ENCODE results near the gene TMPRSS6. TPM values are rescaled to one million over a fixed set of nuclear protein-coding genes. Genes with fewer than 3 reads are reported as not detected.

Gene TMPRSS6
- total and polyA plus RNA-seq, 3 experiments from 2014 or later = 0.16 to 0.68 (median 0.42) TPM

DNA sequence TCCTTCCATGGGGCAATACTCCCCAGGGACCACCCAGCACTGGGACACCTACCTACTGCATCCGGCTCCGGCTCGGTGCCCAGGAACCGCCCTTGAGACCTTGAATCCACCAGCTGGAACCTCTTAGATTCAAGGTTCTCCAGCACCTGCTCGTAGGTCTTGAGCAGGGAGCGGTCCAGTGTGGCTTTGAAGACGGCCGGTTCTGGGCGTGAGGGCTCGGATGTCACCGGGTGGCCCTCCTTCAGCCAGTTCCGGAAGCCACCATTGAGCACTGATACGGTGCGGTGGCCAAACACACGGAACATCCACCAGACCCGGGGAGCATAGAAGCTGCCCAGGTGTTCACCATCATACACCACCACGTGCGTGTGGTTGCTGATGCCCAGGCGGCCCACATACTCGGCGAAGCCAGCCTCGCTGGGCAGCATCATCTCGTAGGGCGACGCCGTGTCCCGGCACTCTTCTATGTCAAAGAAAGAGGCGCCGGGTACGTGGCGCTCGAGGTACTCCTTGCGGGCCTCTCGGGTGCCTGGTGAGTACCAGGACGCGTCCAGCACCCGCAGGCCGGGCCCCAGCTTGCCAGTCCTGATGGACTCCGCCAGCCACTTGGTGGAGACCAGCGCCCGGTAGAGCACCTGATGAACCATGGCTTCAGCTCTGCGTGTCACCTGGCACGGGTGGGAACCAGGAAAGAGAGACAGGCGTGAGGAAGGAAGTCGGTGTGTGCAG, 91.3 kb downstream of the TMPRSS6 start:
- ChIA-PET CTCF (interaction anchor here (0.8 to 1.4 kb wide), 2 partner anchors 11 to 130 kb away, joined by 3 to 4 read pairs; no protein-coding TSS in a partner anchor), POLR2A (no interaction called here)
- H3K9me3 Mint-ChIP-seq = no peaks in the 10 kb centered on the region

DNA sequence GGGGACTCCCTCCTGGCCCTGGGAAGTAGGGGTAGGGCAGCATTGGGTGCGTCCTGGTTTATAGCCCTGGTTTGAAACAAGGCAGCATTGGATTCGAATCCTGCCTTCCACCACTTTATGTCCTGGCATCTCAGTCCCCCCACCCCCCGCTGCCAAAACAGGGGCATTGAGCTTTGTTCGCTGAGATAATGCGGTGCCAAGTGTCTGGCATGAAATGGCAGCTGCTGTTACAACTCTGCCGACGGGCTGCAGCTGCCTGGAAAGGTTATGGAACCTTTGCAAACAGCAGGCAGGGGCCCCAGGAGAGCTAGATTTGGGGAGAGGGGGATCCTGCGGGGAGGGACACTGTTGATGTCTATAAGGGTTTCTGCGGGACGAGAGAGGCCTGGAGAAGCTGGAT, 92.2 kb downstream of the TMPRSS6 start:
- Mint-ChIP-seq H3K4me1 (peaks cover 13 to 18% (median 14%) of the 10 kb centered on the region in 3 donors), H3K9me3 (no peaks in the 10 kb centered on the region), H3K36me3 (no peaks in the 10 kb centered on the region), H3K4me3 (peak overlapping the region in 4 of 7 donors; percentile 20 to 86 (median 68)), H3K27ac (peak overlapping the region in 1 of 8 donors; percentile 91), H3K27me3 (peaks cover 0 to 1% of the 10 kb centered on the region in 2 donors)
- no peak for DNase-seq
- ChIA-PET CTCF (interaction anchor here (1.4 to 1.5 kb wide), 2 partner anchors 12 to 26 kb away, joined by 3 to 4 read pairs; no protein-coding TSS in a partner anchor), POLR2A (interaction anchor here (0.6 kb wide), 1 partner anchor 103 kb away, joined by 4 read pairs; no protein-coding TSS in a partner anchor)
- Histone ChIP-seq H3K27me3 (ENCODE audit: insufficient read depth, low read length, poor library complexity, severe bottlenecking) (no peaks in the 10 kb centered on the region), H3K9me3 (ENCODE audit: low read length) (no peaks in the 10 kb centered on the region), H3K36me3 (ENCODE audit: insufficient read depth, low read length) (no peaks in the 10 kb centered on the region), H3K4me3 (ENCODE audit: low read length) (no peak overlapping the region), H3K4me1 (ENCODE audit: insufficient read depth, low read length) (peaks cover 6% of the 10 kb centered on the region), H3K27ac (ENCODE audit: low read depth, low read length) (no peak overlapping the region)

More for the DNA sequence above, 91.3 kb downstream of the TMPRSS6 start:
- DNase-seq = peak in 1 of 5 donors; percentile 30
- Mint-ChIP-seq H3K36me3 (no peaks in the 10 kb centered on the region), H3K27ac (peak overlapping the region in 2 of 8 donors; percentile 17 to 47), H3K4me1 (peaks cover 13 to 18% (median 14%) of the 10 kb centered on the region in 3 donors), H3K27me3 (peaks cover 0 to 1% of the 10 kb centered on the region in 2 donors), H3K4me3 (peak overlapping the region; percentile 55 to 86 (median 74))
- Histone ChIP-seq H3K36me3 (ENCODE audit: insufficient read depth, low read length) (no peaks in the 10 kb centered on the region), H3K9me3 (ENCODE audit: low read length) (no peaks in the 10 kb centered on the region), H3K4me1 (ENCODE audit: insufficient read depth, low read length) (peaks cover 6% of the 10 kb centered on the region), H3K27me3 (ENCODE audit: insufficient read depth, low read length, poor library complexity, severe bottlenecking) (no peaks in the 10 kb centered on the region), H3K27ac (ENCODE audit: low read depth, low read length) (peak overlapping the region; percentile 31), H3K4me3 (ENCODE audit: low read length) (no peak overlapping the region)

DNA sequence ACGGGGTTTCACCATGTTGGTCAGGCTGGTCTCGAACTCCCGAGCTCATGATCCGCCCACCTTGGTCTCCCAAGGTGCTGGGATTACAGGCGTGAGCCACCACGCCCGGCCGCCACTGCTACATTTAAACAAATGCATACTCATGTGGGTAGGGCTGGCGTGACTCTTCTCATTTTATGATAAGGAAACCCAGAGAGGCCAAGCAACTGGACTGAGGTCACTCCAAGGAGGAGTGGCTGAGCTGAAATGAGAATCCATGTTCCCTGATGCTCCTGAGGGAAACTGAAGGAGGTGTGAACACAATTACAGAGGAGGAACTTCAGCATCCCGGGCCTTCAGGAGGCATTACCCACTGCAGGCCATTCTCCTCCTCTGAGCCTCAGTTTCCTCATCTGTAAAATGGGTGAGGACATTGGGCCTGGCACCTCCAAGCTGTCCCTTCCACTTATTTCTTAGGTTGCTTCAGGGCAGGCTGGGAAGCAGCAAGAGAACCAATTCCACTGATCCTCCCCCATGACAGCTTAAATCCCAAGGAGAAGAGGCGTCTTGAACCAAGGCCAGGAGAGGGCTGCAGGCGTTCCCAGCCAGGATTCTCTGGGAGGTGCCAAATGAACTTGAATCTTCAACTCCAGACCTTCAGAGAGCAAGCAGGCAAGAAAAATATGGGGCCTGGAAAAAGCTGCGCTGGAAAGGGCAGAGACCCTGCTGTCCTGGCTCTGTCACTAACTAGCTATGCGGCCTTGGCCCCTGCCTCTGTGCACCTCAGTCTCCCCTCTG, 93.2 kb downstream of the TMPRSS6 start:
- peak in 1 of 5 donors; percentile 12 for DNase-seq
- POLR2A ChIA-PET = no interaction called here
- no peaks in the 10 kb centered on the region for H3K27me3 Mint-ChIP-seq

DNA sequence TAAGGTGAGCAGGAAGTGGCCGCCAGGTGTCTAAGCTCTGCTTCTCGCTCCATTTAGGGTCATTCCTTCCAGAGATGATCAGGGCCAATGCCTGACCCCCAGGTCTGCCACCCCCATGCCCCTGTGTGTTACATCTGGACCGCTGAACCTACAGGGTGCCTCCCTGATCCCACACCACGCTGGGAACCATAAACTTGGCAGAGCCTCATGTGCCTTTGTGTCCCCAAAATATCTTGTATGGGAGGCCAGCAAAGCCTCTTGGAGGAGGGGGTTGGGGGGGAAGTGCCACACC, 94.0 kb downstream of the TMPRSS6 start:
- H3K9me3 Mint-ChIP-seq = no peaks in the 10 kb centered on the region
- no peak overlapping the region for H3K4me3 Mint-ChIP-seq
- H3K36me3 Mint-ChIP-seq = no peaks in the 10 kb centered on the region
- H3K27me3 Mint-ChIP-seq = no peaks in the 10 kb centered on the region
- Histone ChIP-seq H3K4me3 (ENCODE audit: low read length) (no peak overlapping the region), H3K27me3 (ENCODE audit: insufficient read depth, low read length, poor library complexity, severe bottlenecking) (no peaks in the 10 kb centered on the region), H3K9me3 (ENCODE audit: low read length) (no peaks in the 10 kb centered on the region), H3K36me3 (ENCODE audit: insufficient read depth, low read length) (no peaks in the 10 kb centered on the region), H3K4me1 (ENCODE audit: insufficient read depth, low read length) (peaks cover 6% of the 10 kb centered on the region), H3K27ac (ENCODE audit: low read depth, low read length) (no peak overlapping the region)
- ChIA-PET POLR2A (no interaction called here), CTCF (no interaction called here)
- peaks cover 7 to 9% (median 9%) of the 10 kb centered on the region in 3 donors for H3K4me1 Mint-ChIP-seq
- H3K27ac Mint-ChIP-seq = peak overlapping the region in 1 of 8 donors; percentile 50
- no peak for DNase-seq

More for the DNA sequence above, 93.2 kb downstream of the TMPRSS6 start:
- Mint-ChIP-seq H3K4me3 (peak overlapping the region in 2 of 7 donors; percentile 43 to 86), H3K36me3 (no peaks in the 10 kb centered on the region), H3K9me3 (no peaks in the 10 kb centered on the region), H3K4me1 (peaks cover 8 to 10% (median 10%) of the 10 kb centered on the region in 3 donors), H3K27ac (peak overlapping the region in 3 of 8 donors; percentile 21 to 74 (median 58))
- CTCF ChIA-PET = interaction anchor here (0.6 to 1.5 kb wide), 2 partner anchors 27 to 1674 kb away, joined by 3 read pairs; no protein-coding TSS in a partner anchor
- Histone ChIP-seq H3K27me3 (ENCODE audit: insufficient read depth, low read length, poor library complexity, severe bottlenecking) (no peaks in the 10 kb centered on the region), H3K9me3 (ENCODE audit: low read length) (no peaks in the 10 kb centered on the region), H3K36me3 (ENCODE audit: insufficient read depth, low read length) (no peaks in the 10 kb centered on the region), H3K27ac (ENCODE audit: low read depth, low read length) (no peak overlapping the region), H3K4me1 (ENCODE audit: insufficient read depth, low read length) (peaks cover 6% of the 10 kb centered on the region), H3K4me3 (ENCODE audit: low read length) (no peak overlapping the region)

Other genes starting within 250 kb of the TMPRSS6 start
- 1 to 10 TPM; 5.1 to 6.8 TPM for gene NCF4, start 248.7 kb downstream of the TMPRSS6 start, total RNA-seq
- 6.6 TPM for gene NCF4, start 248.7 kb downstream of the TMPRSS6 start, polyA plus RNA-seq
- under 1 TPM; 0.13 to 0.20 TPM for gene CSF2RB, start 196.1 kb downstream of the TMPRSS6 start, total RNA-seq
- gene CSF2RB, start 196.1 kb downstream of the TMPRSS6 start, polyA plus RNA-seq = 0.09 TPM
- 1 to 10 TPM; 3.7 to 5.1 TPM for gene TST, start 90.3 kb downstream of the TMPRSS6 start, total RNA-seq
- 0.75 TPM for gene TST, start 90.3 kb downstream of the TMPRSS6 start, polyA plus RNA-seq
- gene MPST, start 90.0 kb downstream of the TMPRSS6 start, total RNA-seq = 10 to 100 TPM; 16.6 to 17.8 TPM
- gene MPST, start 90.0 kb downstream of the TMPRSS6 start, polyA plus RNA-seq = 20.0 TPM
- 10 to 100 TPM; 40.8 to 44.8 TPM for gene KCTD17, start 58.0 kb downstream of the TMPRSS6 start, total RNA-seq
- 12.9 TPM for gene KCTD17, start 58.0 kb downstream of the TMPRSS6 start, polyA plus RNA-seq
- gene IL2RB, start 40.2 kb upstream of the TMPRSS6 start, total RNA-seq = 100 to 1,000 TPM; 238 to 243 TPM
- 459 TPM for gene IL2RB, start 40.2 kb upstream of the TMPRSS6 start, polyA plus RNA-seq
- 1 to 10 TPM; 3.6 to 4.3 TPM for gene C1QTNF6, start 78.5 kb upstream of the TMPRSS6 start, total RNA-seq
- 1.8 TPM for gene C1QTNF6, start 78.5 kb upstream of the TMPRSS6 start, polyA plus RNA-seq
- under 1 TPM; 0.24 to 0.62 TPM for gene SSTR3, start 102.8 kb upstream of the TMPRSS6 start, total RNA-seq
- 0.59 TPM for gene SSTR3, start 102.8 kb upstream of the TMPRSS6 start, polyA plus RNA-seq
- gene RAC2, start 134.6 kb upstream of the TMPRSS6 start, total RNA-seq = 100 to 1,000 TPM; 433 to 452 TPM
- 1,206 TPM for gene RAC2, start 134.6 kb upstream of the TMPRSS6 start, polyA plus RNA-seq
- 10 to 100 TPM; 23.1 to 24.7 TPM for gene CYTH4, start 172.8 kb upstream of the TMPRSS6 start, total RNA-seq
- 80.2 TPM for gene CYTH4, start 172.8 kb upstream of the TMPRSS6 start, polyA plus RNA-seq

Measured in CD8-positive, alpha-beta memory T cell (primary cell).